OCI-LY7 (cell line): ENCODE results near the gene PCDH1.

Source experiments
- EZH2phosphoT487 ChIP-seq: fragments of 200-600 bp; sonication (generic); IDR thresholded peaks from 2 replicates; pipeline ENCODE4 v1.6.1; 2018; ENCODE audit warnings: low read depth, borderline replicate concordance, mild to moderate bottlenecking, mixed run types, antibody characterized with exemption, low read length, moderate library complexity, mixed read lengths
- TF ChIP-seq, protein P1 (sequence below): fragments of 200-600 bp; sonication (generic); conservative IDR thresholded peaks from 2 replicates; pipeline ENCODE4 v1.5.1; 2014; ENCODE audit warnings: mild to moderate bottlenecking, antibody characterized with exemption, low read length, moderate library complexity, mixed read lengths

DNA sequence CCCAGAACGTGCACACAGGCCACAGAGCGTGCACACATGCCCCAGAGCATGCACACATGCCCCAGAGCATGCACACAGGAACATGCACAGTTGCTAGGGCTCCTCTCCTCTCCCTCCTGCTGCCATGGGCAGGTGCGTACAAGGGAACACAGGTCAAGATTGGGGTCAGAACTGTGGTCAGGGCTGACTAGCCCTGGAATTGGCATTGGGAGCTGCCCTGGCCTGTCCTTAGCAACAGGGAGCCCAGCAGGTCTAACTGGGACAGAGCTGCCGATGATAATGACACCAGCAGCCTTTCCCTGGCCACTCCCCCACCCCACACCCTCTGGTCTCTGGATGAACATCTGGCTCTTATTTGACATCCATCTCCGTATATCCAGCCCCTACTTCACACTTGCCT, 8.0 kb downstream of the PCDH1 start:
- TF ChIP-seq, protein P1, sequence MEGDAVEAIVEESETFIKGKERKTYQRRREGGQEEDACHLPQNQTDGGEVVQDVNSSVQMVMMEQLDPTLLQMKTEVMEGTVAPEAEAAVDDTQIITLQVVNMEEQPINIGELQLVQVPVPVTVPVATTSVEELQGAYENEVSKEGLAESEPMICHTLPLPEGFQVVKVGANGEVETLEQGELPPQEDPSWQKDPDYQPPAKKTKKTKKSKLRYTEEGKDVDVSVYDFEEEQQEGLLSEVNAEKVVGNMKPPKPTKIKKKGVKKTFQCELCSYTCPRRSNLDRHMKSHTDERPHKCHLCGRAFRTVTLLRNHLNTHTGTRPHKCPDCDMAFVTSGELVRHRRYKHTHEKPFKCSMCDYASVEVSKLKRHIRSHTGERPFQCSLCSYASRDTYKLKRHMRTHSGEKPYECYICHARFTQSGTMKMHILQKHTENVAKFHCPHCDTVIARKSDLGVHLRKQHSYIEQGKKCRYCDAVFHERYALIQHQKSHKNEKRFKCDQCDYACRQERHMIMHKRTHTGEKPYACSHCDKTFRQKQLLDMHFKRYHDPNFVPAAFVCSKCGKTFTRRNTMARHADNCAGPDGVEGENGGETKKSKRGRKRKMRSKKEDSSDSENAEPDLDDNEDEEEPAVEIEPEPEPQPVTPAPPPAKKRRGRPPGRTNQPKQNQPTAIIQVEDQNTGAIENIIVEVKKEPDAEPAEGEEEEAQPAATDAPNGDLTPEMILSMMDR, result no peak
- no peak for TF ChIP-seq EZH2phosphoT487
